Measurements from ENCODE around the gene ABTB1.

The ABTB1 gene

DNA sequence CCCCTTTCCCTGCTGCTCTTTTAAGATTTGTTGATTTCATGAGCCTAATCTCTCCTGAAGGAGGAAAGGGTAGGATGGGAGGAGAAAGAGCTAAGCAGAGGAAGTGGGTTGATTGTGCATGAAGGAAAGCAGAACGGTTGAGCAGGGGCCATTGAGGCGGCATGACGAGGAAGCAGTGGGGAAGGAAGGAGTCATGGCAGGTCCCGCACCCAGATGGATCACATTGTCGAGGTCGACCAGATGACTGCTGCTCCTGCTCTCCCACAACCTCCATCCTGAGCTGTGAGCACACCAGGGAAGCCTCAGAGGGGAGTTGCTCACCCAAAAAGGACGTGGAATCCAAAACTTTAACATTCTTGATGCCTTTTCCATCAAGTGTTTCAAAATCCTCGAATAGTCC, 42.8 kb downstream of the ABTB1 start:
- in situ Hi-C loops (cut with HindIII; ENCODE audit: low sequenced_read_pairs), result no loop called here

DNA sequence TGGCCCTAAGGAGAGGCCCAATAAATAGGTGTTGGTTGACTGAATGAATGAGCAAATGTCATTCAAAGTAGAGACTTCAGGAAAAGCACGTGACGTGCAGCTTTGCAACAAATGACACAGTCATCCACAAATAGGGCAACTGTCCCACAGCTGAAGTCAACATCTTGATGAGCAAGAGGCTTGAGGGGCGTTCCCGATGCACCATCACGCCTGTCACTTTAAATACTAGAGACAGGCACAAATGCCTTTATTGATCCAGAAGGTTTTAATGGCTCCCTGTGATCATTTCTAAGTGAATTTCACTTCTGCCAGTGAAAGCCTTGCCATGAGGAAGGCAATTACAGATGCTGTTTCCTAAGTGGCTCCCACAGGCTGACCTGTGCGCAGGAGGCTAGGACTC, 43.6 kb downstream of the ABTB1 start:
- in situ Hi-C loops (cut with HindIII; ENCODE audit: low sequenced_read_pairs), result no loop called here

DNA sequence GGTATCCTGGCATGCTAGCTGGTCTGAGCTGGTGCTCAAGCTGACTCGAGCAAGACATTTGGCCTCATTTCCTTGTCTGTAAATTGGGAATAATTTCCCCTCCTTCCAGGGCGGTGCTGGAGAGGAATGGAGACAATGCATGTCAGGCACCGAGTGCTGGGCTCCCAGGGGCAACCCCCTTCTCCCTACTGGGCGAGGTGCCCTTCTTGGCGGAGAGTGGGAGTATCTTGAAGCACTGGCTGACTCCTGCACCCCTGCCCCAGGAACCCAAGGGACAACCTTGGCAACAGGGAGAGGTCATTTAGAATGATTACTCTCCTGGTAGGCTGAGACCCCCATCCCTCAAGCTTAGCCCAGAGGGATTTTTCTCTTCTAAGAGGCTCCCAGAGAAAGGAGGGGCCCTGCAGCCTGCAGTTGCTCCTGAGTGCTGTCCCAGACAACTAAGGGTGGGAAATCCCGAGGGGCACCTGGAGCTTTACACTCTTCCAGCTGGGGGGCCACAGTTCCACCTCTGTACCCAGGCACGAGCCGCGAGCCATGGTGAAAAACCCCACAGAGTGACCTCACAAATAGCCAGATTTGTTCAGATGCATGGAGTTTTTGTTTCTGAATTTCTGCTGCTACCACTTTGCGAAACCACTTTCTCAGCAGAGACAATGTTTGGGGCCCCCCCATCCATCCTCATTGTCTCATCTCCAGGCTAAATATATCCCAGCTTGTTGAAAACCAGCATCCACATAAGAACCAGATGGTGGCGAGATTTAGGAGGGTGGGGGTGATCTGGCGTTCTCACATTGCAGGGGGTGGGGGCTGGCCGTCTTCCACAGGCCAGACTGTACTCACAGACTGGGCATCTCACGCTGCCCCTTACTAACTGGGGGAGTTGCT, 44.8 kb downstream of the ABTB1 start:
- in situ Hi-C loops (cut with HindIII; ENCODE audit: low sequenced_read_pairs), result no loop called here

DNA sequence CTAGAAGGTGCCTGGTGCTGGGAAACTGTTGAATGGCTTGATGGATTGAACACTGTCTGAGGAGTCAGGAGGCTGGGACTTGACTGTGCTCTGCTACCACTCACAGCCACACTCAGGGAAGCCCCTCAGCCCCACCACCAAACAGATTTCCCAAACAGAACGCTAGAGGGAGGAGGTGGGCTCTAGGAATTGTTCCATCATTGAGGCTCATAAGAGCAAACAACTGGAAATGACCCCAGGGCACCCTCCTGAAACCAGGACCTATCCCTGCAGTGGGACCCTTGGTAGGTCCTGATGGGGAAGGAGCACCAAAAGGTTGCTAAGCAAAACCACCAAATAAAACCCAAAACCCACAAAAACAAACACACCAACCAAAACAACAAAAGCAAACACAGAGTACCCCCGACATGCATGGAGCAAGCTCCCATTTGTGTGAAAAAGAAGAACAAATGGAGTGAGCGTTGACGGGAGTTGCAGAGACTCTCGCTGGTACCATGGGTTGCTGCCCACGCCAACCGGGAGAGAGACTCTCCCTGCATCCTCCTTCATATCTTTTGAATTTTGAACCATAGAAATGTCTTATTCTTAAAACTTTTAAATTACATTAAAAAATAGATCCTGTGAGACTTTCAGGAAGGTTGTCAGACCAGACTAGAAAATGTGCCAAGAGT, 45.6 kb downstream of the ABTB1 start:
- in situ Hi-C loops (cut with HindIII; ENCODE audit: low sequenced_read_pairs), result no loop called here

DNA sequence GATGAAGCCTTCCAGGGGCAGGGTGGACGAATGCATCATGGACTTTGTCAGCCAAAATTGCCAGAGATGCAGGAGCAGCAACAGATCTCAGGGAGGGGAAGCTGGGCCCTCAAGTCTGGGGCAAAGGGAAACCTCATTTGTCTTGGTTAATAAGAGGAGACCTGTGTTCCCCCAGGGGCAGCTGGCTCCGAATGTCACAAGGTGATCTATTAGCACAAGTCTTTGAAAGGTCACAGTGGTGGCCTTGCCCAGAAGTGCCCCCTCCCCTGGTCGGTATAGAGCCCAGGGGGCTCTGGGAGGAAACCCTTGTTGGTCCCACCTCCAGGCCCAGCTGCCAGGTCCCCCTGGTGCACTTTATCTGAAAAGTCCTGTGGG, 46.2 kb downstream of the ABTB1 start:
- in situ Hi-C loops (cut with HindIII; ENCODE audit: low sequenced_read_pairs), result no loop called here

DNA sequence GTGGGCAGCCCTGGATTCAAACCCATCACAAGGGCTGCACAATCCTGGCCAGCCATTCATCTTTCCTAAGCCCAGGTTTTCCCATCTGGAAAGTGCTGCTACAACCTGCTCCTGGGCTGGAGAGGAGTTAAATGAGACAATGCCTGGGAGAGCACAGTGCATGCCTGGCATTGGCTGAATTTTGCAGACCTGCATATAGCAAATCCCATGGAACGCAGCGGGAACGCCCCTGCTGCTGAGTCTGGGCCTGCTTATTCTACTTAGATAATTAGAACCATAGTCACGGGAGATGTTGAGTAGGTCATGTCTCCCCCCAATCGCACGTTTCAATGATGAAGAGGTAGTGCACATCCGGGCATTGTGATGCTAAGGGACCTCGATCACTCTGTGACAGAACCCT, 46.6 kb downstream of the ABTB1 start:
- in situ Hi-C loops (cut with HindIII; ENCODE audit: low sequenced_read_pairs), result no loop called here

DNA sequence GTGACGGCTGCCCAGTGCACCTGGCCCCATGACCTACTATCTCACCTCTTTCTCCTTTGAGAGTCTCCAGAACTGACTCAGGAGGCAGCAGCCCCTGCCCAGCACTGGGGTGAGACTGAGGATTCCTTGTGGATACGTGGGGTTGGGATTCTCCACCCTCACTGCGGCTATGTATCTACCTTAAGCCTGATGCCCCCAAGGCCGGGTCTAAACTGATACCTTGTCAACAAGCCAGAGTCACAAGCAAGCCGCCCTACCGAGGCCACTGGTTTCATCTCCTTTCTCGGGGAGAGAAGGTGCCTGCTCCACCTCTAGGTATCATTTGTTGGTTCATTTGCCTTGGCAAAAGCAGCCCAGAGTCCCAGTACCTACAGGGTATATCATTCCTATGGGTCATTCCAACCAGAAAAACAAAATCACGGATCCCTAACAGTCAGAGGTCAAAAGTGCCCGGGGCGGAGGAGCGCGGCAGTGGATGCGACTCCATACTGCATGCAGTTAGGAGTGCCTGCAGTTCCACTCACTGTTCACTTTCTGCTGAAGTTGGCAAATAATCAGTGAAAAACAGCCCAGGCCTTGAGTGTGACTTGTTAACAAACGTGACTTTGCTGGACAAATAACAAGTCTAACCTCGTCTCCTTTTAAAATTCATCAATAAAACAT, 47.5 kb downstream of the ABTB1 start:
- in situ Hi-C loops (cut with HindIII; ENCODE audit: low sequenced_read_pairs), result no loop called here

DNA sequence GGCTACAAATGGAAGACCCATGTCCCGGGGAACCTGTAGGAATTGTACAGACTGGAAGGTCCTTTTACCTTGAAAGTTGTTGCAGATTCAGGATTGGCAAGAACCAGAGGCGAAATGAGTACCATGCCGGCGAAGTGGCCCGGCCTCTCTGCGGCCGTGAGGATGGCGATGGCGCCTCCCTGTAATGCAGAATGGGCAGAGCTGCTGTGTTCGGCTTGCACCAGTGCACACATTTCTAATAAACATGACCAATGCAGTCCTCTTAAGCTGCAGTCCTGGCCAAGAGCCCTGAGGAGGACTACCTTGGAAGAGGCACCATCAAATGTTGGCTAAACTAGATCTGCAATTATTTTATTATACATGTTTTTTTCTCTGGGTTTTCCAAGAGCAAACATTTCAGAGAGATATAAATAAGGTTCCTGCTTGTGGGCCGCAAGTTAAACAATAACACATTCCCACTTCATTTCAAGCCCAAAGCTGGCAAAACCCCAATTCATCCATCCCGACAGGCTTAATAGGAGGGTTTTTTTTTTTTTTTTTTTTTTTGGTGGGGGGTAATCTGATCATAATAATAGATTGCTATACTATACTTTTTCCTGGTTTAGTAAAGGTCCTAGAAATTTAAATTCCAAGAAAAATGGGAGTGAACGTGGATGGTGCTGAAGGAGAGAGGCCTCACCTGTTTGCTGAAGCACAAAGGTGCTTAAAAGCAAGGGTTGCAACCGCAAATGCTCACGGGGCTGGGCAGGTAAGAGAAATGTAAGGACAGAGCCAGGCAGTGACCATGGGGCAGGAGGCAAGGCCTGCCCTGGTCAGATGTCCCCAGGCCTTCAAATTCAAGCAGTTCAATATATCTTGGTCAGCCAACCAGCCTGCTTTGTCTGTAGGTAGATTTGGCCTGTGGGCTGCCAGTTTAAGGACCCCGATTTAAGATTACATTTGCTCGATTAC, 48.5 kb downstream of the ABTB1 start:
- in situ Hi-C loops (cut with HindIII; ENCODE audit: low sequenced_read_pairs), result no loop called here

DNA sequence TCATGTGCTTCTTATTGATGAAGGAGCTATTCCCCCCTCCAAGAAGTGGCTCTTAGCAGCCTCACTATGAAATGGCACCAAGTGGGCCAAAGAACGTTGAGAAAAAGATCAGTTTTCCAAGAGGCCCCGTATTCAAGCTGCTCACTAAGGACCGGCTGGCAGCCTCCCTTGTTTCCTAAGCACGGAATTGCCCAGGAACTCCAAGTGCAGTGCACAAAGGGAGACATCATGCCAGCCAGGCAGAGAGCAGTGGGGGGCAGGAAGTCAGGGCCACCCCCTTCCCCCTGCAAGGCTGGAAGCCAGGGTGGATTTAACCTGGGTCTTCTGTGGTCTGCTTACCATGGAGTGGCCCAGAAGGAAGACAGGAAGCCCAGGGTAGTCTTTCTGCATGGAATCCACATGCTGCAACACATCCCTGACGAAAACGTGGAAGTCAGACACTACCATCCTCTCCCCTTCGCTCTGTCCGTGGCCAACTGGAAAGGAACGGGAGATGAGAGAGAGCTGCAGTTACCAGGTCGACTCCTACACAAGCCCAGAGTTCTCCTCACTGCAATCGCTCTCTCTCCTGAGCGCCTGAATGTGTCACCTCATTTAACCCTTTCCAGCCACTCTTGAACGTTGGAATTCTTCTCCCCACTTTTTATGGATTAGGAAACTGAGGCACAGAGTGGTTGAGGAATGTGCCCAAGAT, 49.5 kb downstream of the ABTB1 start:
- in situ Hi-C loops (cut with HindIII; ENCODE audit: low sequenced_read_pairs), result no loop called here

DNA sequence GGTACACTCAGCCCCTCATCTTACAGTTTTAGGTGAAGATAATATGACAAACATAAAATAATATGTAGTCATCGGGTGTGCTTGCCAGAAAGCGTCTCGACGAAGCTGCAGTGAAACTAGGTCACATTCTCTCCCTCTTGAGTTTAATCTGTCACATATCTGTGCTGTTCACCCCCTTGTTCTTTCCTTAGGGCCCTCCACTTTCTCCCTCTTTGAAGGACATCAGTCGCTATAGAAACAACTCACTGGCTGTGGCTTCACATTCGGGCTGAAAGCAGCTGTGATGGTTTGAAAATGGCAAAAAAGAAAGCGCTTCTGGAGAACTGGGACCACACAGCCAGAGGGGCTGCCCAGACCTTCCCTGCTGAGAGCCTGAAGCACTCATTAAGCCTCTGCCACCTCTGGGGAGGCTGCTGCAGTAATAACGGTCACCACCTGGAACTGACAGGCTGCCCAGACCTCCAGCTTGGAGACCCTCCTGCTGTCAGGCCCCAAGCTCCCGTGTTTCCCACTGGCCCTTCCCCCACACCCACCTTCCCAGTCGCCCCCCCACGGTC, 50.3 kb downstream of the ABTB1 start:
- in situ Hi-C loops (cut with HindIII; ENCODE audit: low sequenced_read_pairs), result no loop called here

DNA sequence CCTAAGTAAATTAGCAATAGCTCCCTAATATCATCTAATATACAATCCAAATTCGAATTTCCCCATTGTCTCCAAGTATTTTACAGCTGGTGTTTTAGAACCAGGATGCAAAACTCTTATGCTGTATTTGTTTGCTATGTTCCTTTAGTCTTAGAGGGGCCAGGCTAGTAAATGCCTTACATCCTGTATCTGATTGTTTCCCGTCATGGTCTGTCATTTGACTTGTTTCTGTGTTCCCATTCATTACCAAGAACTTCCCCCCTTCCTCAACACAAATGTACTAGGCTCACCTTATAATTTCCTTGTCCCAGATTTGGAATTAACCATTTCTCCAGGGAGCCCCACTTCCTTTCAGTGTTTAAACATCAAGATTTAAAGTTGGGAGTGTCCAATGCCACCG, 54.1 kb downstream of the ABTB1 start:
- in situ Hi-C loops (cut with HindIII; ENCODE audit: low sequenced_read_pairs), result no loop called here

DNA sequence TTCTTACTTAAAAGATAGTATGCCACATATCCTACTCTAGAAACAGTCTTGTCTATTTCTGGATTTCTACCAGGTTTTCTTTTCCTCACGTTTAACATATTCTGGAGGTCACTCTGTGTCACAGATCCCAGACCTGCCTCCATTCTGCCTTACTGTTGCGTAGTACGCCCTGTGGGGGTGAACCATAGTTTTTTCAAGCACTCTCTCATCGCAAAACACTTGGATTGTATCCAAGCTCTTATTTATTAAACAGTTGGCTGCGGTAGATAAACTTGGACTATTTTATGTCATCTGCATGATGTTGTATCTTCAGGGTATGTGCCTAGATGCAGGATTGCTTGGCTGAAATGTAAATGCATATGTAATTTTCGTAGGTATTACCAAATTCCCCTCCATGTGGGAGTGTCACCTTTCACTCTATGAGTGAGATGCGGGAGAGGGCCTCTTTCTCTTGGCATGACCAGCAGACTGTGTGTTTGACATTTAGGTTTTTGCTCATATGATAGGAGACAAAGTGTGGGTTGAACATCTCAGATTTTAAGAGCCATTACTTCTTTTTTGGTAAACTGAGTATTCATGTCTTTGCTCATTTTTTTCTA, 55.8 kb downstream of the ABTB1 start:
- in situ Hi-C loops (cut with HindIII; ENCODE audit: low sequenced_read_pairs), result no loop called here

DNA sequence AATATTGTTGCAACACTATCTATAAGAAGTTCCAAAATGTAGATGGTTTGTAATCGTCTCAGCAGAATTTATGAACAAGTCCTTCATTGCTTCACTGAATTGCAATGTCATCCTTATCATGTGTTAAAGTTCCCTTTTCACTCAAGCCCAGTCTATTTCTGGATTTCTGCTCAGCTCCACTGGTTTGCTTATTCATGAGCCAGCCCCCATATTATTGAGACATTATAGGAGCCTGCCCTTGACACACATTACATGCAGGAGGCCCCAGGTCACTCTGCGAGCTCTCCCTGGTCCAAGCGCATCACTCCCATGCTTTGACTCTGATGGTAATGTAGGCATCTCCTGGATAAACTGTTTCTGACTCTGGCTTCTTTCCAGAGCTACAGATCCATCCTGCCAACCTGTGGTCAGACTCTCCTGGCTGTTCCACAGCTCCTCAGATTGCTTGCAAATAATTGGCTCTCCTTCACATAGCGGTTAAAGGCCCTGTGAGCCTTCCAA, 56.9 kb downstream of the ABTB1 start:
- in situ Hi-C loops (cut with HindIII; ENCODE audit: low sequenced_read_pairs), result loop anchor here (5.0 kb wide), 1 partner anchor 48 kb away; no protein-coding TSS in a partner anchor

DNA sequence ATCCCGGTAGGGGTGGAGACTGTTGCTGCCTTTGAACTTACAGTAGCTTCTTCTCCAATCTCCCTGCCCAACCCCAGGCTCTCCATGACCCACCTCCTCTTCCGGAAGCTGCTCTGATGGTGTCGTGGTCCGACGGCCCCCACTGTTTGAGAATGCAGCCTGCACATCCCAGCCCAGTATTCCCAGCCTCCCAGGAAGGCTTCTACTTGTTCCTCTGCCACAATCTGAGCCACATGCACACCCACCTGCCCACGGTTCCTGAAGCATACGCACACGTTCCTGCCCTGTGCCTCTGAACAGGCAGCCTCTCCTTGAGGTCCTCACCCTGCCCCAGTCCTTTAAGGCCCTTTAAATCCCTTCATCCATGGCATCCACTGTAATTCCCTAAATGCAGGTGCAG, 57.4 kb downstream of the ABTB1 start:
- in situ Hi-C loops (cut with HindIII; ENCODE audit: low sequenced_read_pairs), result loop anchor here (5.0 kb wide), 1 partner anchor 47 kb away; no protein-coding TSS in a partner anchor

Data from endothelial cell of hepatic sinusoid (primary cell).